Colonic mucosa (tissue), 4 donors: ENCODE measurements around the gene IRS1. TPM values are rescaled to one million over a fixed set of nuclear protein-coding genes. Genes with fewer than 3 reads are reported as not detected.

Experiments used
- DNase-seq: peaks from one replicate; pipeline ENCODE4 v3.0.0-alpha.2; 2020
- H3K27ac ChIP-seq: fragments of 200-600 bp; one replicate; pipeline ENCODE4 v1.8.0; 2021
- H3K27me3 ChIP-seq: fragments of 200-600 bp; one replicate; pipeline ENCODE4 v1.8.0; 2021
- H3K36me3 ChIP-seq: fragments of 200-600 bp; one replicate; pipeline ENCODE4 v1.8.0; 2021
- H3K4me1 ChIP-seq: fragments of 200-600 bp; one replicate; pipeline ENCODE4 v1.8.0; 2021; ENCODE audit warnings: mild to moderate bottlenecking
- H3K4me3 ChIP-seq: fragments of 200-600 bp; one replicate; pipeline ENCODE4 v1.8.0; 2021
- H3K9ac ChIP-seq, 2 donors: one replicate each; pipeline ENCODE4 v1.7.0; 2013; ENCODE audit warnings: control low read depth in 2 of 2, low read depth in 2 of 2, low read length in 2 of 2
- H3K9me3 ChIP-seq: fragments of 200-600 bp; one replicate; pipeline ENCODE4 v1.8.0; 2021
- intact Hi-C: fragments of 100-400 bp; cut with DNase I; formaldehyde crosslinking; loops from one replicate; pipeline ENCODE4 v1.14.1; 2022
- total RNA-seq, 2 donors: library from RNA; stranded (reverse); fragmentation: NEBNext Ultra II Directional in 1 of 2; extraction: Animal tissue kit (Norgen Biotek cat#: 25700) in 1 of 2; gene quantifications; one replicate each; pipeline ENCODE4 v1.2.1, GENCODE V29; 2021
- TF ChIP-seq, protein P1 (sequence below): fragments of 200-600 bp; IDR thresholded peaks from one replicate; pipeline ENCODE4 v1.8.0; 2022; ENCODE audit warnings: antibody characterized with exemption, mild to moderate bottlenecking
- donor health status: healthy.
- donor health status: DM: no; HTN: no; CAD: no.
- donor health status: DM: no; HTN: no; CAD: no.

Gene IRS1
- total RNA-seq, 2 donors from 2014 or later, result 9.5 to 17.4 TPM

DNA sequence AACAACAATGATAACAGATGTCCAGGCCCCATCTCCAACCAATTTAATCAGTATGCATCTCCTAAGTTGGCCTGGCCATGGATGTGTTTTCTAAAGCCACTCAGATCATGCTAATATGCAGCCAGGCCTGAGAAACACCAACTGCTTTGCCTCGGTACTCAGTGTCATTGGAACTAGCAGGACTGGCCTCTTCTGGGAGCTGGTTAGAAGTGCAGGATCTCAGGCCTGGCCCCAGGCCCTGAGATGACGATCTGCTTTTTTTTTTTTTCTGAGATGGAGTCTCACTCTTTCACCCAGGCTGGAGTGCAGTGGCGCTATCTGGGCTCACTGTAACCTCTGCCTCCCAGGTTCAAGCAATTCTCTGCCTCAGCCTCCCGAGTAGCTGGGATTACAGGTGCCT is 69.1 kb downstream of the IRS1 start:
- TF ChIP-seq, protein P1, sequence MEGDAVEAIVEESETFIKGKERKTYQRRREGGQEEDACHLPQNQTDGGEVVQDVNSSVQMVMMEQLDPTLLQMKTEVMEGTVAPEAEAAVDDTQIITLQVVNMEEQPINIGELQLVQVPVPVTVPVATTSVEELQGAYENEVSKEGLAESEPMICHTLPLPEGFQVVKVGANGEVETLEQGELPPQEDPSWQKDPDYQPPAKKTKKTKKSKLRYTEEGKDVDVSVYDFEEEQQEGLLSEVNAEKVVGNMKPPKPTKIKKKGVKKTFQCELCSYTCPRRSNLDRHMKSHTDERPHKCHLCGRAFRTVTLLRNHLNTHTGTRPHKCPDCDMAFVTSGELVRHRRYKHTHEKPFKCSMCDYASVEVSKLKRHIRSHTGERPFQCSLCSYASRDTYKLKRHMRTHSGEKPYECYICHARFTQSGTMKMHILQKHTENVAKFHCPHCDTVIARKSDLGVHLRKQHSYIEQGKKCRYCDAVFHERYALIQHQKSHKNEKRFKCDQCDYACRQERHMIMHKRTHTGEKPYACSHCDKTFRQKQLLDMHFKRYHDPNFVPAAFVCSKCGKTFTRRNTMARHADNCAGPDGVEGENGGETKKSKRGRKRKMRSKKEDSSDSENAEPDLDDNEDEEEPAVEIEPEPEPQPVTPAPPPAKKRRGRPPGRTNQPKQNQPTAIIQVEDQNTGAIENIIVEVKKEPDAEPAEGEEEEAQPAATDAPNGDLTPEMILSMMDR, result no peak
- Histone ChIP-seq H3K27me3 (no peaks in the 10 kb centered on the region), H3K4me1 (no peaks in the 10 kb centered on the region), H3K36me3 (no peaks in the 10 kb centered on the region), H3K4me3 (no peak overlapping the region), H3K9ac (no peak overlapping the region), H3K27ac (no peak overlapping the region), H3K9me3 (no peaks in the 10 kb centered on the region)
- intact Hi-C loops, result no loop called here
- DNase-seq, result no peak

DNA sequence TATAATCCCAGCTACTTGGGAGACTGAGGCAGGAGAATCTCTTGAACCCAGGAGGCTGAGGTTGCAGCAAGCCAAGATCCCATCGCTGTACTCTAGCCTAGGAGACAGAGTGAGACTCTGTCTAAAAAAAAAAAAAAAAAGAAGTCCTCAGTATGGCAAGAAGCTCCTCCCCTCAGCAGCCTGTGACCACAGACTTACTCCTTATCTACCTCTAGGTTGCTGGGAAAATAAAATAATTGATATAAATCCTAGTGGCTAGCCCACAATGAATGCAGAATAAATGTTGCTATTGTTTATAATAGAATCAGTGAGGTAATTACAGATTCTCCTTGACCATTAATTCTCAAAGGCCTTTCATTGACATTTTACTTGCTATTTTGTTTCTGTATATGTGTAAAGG is 70.6 kb downstream of the IRS1 start:
- H3K27me3 ChIP-seq, result no peaks in the 10 kb centered on the region
- H3K36me3 ChIP-seq, result no peaks in the 10 kb centered on the region
- TF ChIP-seq, protein P1, result no peak
- intact Hi-C loops, result no loop called here
- no peak overlapping the region for H3K9ac ChIP-seq
- H3K4me1 ChIP-seq, result no peaks in the 10 kb centered on the region
- no peak overlapping the region for H3K27ac ChIP-seq
- no peak overlapping the region for H3K4me3 ChIP-seq
- no peaks in the 10 kb centered on the region for H3K9me3 ChIP-seq
- no peak for DNase-seq

DNA sequence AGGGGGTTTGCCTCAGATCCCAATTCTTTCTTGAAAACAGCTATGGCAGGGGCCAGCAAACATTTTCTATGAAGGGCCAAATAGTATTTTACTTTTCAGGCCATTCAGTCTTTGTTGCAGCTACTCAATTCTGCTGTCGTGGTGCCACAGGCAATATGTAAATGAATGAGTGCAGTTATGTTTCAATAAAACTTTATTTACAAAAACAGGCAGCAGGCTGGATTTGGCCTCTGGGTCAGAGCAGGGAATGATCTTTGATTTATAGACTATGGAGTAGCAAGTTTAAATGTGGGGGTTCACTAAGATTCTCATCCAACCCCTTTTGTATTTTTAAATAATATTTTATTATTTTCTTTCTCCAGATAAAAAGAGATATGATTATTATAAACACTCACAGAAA is 72.4 kb downstream of the IRS1 start:
- no peak for DNase-seq
- Histone ChIP-seq H3K9me3 (no peaks in the 10 kb centered on the region), H3K9ac (no peak overlapping the region), H3K27ac (no peak overlapping the region), H3K27me3 (no peaks in the 10 kb centered on the region), H3K4me3 (no peak overlapping the region), H3K4me1 (no peaks in the 10 kb centered on the region), H3K36me3 (no peaks in the 10 kb centered on the region)
- TF ChIP-seq, protein P1, result no peak
- intact Hi-C loops, result no loop called here

DNA sequence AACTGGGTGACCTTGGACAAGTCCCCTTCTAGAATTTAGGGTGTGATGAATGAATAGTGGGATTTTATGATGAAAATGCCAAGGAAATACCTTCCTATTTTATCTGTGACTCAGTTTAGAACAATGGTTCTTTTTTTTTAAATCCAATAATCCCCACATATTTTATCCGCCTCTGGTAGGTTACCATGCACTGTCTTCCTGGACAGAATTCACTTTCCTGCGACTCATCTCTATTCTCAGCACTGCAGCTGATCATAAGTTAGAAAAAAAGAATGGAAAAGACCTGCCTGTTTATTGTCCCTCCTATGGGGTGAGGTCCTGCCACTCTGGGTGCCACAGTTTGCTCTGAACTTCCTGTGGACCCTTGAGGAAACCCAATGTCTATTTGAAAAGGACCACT is 73.1 kb downstream of the IRS1 start:
- Histone ChIP-seq H3K27ac (no peak overlapping the region), H3K27me3 (no peaks in the 10 kb centered on the region), H3K9ac (peak overlapping the region in 1 of 2 donors; percentile 21), H3K4me3 (no peak overlapping the region), H3K9me3 (no peaks in the 10 kb centered on the region), H3K36me3 (no peaks in the 10 kb centered on the region), H3K4me1 (no peaks in the 10 kb centered on the region)
- no peak for DNase-seq
- intact Hi-C loops, result no loop called here
- TF ChIP-seq, protein P1, result no peak

DNA sequence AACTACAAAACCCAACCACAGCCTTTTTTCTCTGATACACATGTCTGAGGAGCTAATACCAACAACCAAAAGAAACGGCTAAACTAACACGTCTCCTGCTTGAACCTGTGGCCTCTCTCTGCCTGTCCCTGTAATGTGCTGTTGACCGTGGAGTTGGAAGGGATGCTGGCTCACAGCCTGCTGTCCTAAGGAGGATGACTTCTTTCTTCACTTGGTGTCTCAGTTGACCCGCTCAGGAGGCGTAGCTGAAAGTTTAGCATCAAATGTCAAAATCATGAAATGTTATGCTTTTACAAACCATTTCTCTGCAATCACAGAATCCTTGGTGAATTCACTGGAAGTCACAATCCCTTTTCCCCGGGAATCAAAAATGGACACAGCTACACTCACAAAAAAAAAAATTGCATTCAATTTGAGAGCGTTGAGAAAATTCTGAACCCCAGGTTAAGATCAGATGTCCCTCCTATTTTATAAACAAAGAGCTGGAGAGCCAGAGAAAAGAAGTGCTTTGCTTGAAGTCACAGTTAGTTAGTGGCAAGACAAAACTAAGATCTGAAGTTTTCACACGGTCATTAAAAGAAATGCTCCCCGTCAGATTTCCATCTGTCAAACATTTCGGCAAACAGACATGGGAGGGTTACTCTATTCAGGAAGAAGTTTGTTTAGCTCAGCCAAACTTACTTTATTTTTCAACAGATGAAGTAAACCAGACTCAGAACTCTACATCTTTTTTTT is 74.3 kb downstream of the IRS1 start:
- DNase-seq, result no peak
- no peak overlapping the region for H3K27ac ChIP-seq
- H3K9me3 ChIP-seq, result no peaks in the 10 kb centered on the region
- TF ChIP-seq, protein P1, result no peak
- no peak overlapping the region for H3K9ac ChIP-seq
- no peak overlapping the region for H3K4me3 ChIP-seq
- H3K36me3 ChIP-seq, result no peaks in the 10 kb centered on the region
- H3K4me1 ChIP-seq, result no peaks in the 10 kb centered on the region
- intact Hi-C loops, result no loop called here
- H3K27me3 ChIP-seq, result no peaks in the 10 kb centered on the region
